PC-9 (cell line): ENCODE data around the gene LRRC3C. TPM values are rescaled to one million over a fixed set of nuclear protein-coding genes. Genes with fewer than 3 reads are reported as not detected.
"Not testable (repeated sequence)": the region's sequence is repeated elsewhere in the genome, so short reads cannot be mapped to it uniquely, and the experiment has no call there.

ENCODE experiments used
- BruUV-seq: library from RNA; stranded (reverse); fragments of 400-500 nt; replicated peaks from 2 replicates; lab custom pipeline; 2021; lab: Mats Ljungman, UMichigan
- CTCF ChIA-PET: fragments of 300-600 bp; sonication (Branson Sonifier 250); formaldehyde crosslinking; loops from one replicate; lab custom pipeline; 2022; ENCODE audit warnings: antibody characterized with exemption; lab: Charles Lee
- POLR2A ChIA-PET: fragments of 300-600 bp; sonication (Branson Sonifier 250); formaldehyde crosslinking; loops from one replicate; lab custom pipeline; 2022; ENCODE audit warnings: antibody characterized with exemption; ENCODE audit not compliant: unreplicated experiment; lab: Charles Lee
- DNase-seq, 2 experiments: peaks; one replicate each; pipeline versions ENCODE4 v3.0.0 to v3.0.0-alpha.2; 2015 to 2022; ENCODE audit warnings: mixed read lengths in 1 of 2
- H2AFZ ChIP-seq: fragments of 200-600 bp; sonication (generic); 2 replicates; pipeline ENCODE4 v1.8.1; 2017; ENCODE audit warnings: antibody characterized with exemption
- H3F3A ChIP-seq: fragments of 200-600 bp; sonication (generic); 2 replicates; pipeline ENCODE4 v1.8.1; 2017; ENCODE audit warnings: antibody characterized with exemption, mild to moderate bottlenecking, low read depth; ENCODE audit not compliant: insufficient read depth
- H3K27ac ChIP-seq: fragments of 200-600 bp; sonication (generic); 2 replicates; pipeline ENCODE4 v1.6.1; 2016; ENCODE audit warnings: mixed run types
- H3K27me3 ChIP-seq: fragments of 200-600 bp; sonication (generic); 2 replicates; pipeline ENCODE4 v1.6.1; 2016; ENCODE audit warnings: low read depth, mixed run types; ENCODE audit not compliant: insufficient read depth
- H3K36me3 ChIP-seq: fragments of 200-600 bp; sonication (generic); 2 replicates; pipeline ENCODE4 v1.6.1; 2016; ENCODE audit warnings: low read depth, mixed run types
- H3K4me1 ChIP-seq: fragments of 200-600 bp; sonication (generic); replicated peaks from 2 replicates; pipeline ENCODE4 v1.6.1; 2016; ENCODE audit warnings: mixed run types; ENCODE audit not compliant: insufficient read depth
- H3K4me2 ChIP-seq: fragments of 200-600 bp; sonication (generic); 2 replicates; pipeline ENCODE4 v1.6.1; 2017; ENCODE audit warnings: mixed run types
- H3K4me3 ChIP-seq: fragments of 200-600 bp; sonication (generic); 2 replicates; pipeline ENCODE4 v1.6.1; 2016; ENCODE audit warnings: mixed run types
- H3K79me2 ChIP-seq: fragments of 200-600 bp; sonication (generic); 2 replicates; pipeline ENCODE4 v1.6.1; 2017; ENCODE audit warnings: low read depth, mixed run types
- H3K9me2 ChIP-seq: fragments of 200-600 bp; sonication (generic); 2 replicates; pipeline ENCODE4 v1.8.1; 2017; ENCODE audit warnings: mild to moderate bottlenecking; ENCODE audit not compliant: insufficient read depth
- H3K9me3 ChIP-seq: fragments of 200-600 bp; sonication (generic); 2 replicates; pipeline ENCODE4 v1.8.1; 2016; ENCODE audit warnings: low read depth; ENCODE audit not compliant: insufficient read depth
- H4K20me1 ChIP-seq: fragments of 200-600 bp; sonication (generic); 2 replicates; pipeline ENCODE4 v1.8.1; 2017; ENCODE audit not compliant: insufficient read depth
- CTCF ChIP-seq: fragments of 200-600 bp; sonication (generic); conservative IDR thresholded peaks from 2 replicates; pipeline ENCODE4 v1.6.1; 2017; ENCODE audit warnings: mixed run types, antibody characterized with exemption, mild to moderate bottlenecking, moderate library complexity
- EZH2 ChIP-seq: fragments of 200-600 bp; sonication (generic); IDR thresholded peaks from 2 replicates; pipeline ENCODE4 v1.8.0; 2017; ENCODE audit warnings: antibody characterized with exemption, low read depth
- intact Hi-C: fragments of 100-400 bp; cut with micrococcal nuclease; formaldehyde crosslinking; loops from one replicate; pipeline ENCODE4 v1.10.0; 2022; ENCODE audit not compliant: unreplicated experiment
- total RNA-seq: library from RNA; stranded (reverse); gene quantifications from 2 replicates; pipeline ENCODE4 v1.2.3, GENCODE V29; 2021

LRRC3C gene
- total RNA-seq, 1 experiment from 2014 or later, result not detected

- Histone ChIP-seq H3K27me3 (no peaks in the 10 kb centered on the region), H3K4me3 (no peak overlapping the region), H3K27ac (no peak overlapping the region), H3K4me2 (no peak overlapping the region), H4K20me1 (no peaks in the 10 kb centered on the region), H2AFZ (no peak overlapping the region), H3F3A (peaks cover 8% of the 10 kb centered on the region; the same call in 1 of the 2 replicates), H3K36me3 (no peaks in the 10 kb centered on the region), H3K79me2 (no peaks in the 10 kb centered on the region), H3K9me3 (no peaks in the 10 kb centered on the region), H3K9me2 (no peaks in the 10 kb centered on the region), H3K4me1 (peaks cover 9% of the 10 kb centered on the region)
- DNase-seq, result no peak
- ChIA-PET CTCF (no interaction called here), POLR2A (no interaction called here)
- TF ChIP-seq EZH2 (no peak), CTCF (no peak)
- BruUV-seq, result no TSS peak
- intact Hi-C loops, result no loop called here
These were observed 16.3 kb downstream of the LRRC3C start for GRCh38 chr17:39943702-39944392.

GRCh38 chr17:39944393-39944711 lies 16.8 kb downstream of the LRRC3C start:
- peaks cover 7% of the 10 kb centered on the region; the same call in 1 of the 2 replicates for H3F3A ChIP-seq
- intact Hi-C loops, result no loop called here
- POLR2A ChIA-PET, result no interaction called here
- H2AFZ ChIP-seq, result no peak overlapping the region
- no peaks in the 10 kb centered on the region for H3K9me2 ChIP-seq
- H3K4me2 ChIP-seq, result no peak overlapping the region
- no peaks in the 10 kb centered on the region for H3K27me3 ChIP-seq
- H3K36me3 ChIP-seq, result no peaks in the 10 kb centered on the region
- no peak overlapping the region for H3K27ac ChIP-seq
- CTCF ChIA-PET, result no interaction called here
- TF ChIP-seq EZH2 (no peak), CTCF (no peak)
- no peak for DNase-seq
- H3K4me1 ChIP-seq, result peaks cover 14% of the 10 kb centered on the region
- no peaks in the 10 kb centered on the region for H3K9me3 ChIP-seq
- no peaks in the 10 kb centered on the region for H3K79me2 ChIP-seq
- no peaks in the 10 kb centered on the region for H4K20me1 ChIP-seq
- H3K4me3 ChIP-seq, result no peak overlapping the region
- no TSS peak for BruUV-seq

GRCh38 chr17:39946551-39947330 lies 19.2 kb downstream of the LRRC3C start:
- no peak for DNase-seq
- intact Hi-C loops, result no loop called here
- no peaks in the 10 kb centered on the region for H4K20me1 ChIP-seq
- no peak for TF ChIP-seq EZH2
- no peak for TF ChIP-seq CTCF
- no peak overlapping the region for H3K27ac ChIP-seq
- no peaks in the 10 kb centered on the region for H3K27me3 ChIP-seq
- H2AFZ ChIP-seq, result no peak overlapping the region
- ChIA-PET POLR2A (interaction anchor here (0.6 kb wide), 1 partner anchor 10 kb away, joined by 6 read pairs; no protein-coding TSS in a partner anchor), CTCF (no interaction called here)
- no peak overlapping the region for H3K4me2 ChIP-seq
- H3K36me3 ChIP-seq, result no peaks in the 10 kb centered on the region
- BruUV-seq, result no TSS peak
- peaks cover 5% of the 10 kb centered on the region; the same call in 1 of the 2 replicates for H3F3A ChIP-seq
- H3K4me3 ChIP-seq, result no peak overlapping the region
- no peaks in the 10 kb centered on the region for H3K9me3 ChIP-seq
- no peaks in the 10 kb centered on the region for H3K9me2 ChIP-seq
- H3K79me2 ChIP-seq, result no peaks in the 10 kb centered on the region
- H3K4me1 ChIP-seq, result peaks cover 16% of the 10 kb centered on the region

GRCh38 chr17:39948489-39948828 lies 20.9 kb downstream of the LRRC3C start:
- H3K9me2 ChIP-seq, H3K79me2 ChIP-seq, H3K36me3 ChIP-seq, H3K9me3 ChIP-seq, H4K20me1 ChIP-seq, H3K4me3 ChIP-seq, H3K27me3 ChIP-seq, intact Hi-C loops, H2AFZ ChIP-seq, CTCF ChIA-PET, BruUV-seq, POLR2A ChIA-PET, DNase-seq, H3F3A ChIP-seq: not testable (repeated sequence)
- peaks cover 20% of the 10 kb centered on the region for H3K4me1 ChIP-seq
- H3K27ac ChIP-seq, result peak overlapping the region; percentile 71
- H3K4me2 ChIP-seq, result peak overlapping the region; percentile 17
